ENCODE data around the gene AIF1L.

AIF1L gene

DNA sequence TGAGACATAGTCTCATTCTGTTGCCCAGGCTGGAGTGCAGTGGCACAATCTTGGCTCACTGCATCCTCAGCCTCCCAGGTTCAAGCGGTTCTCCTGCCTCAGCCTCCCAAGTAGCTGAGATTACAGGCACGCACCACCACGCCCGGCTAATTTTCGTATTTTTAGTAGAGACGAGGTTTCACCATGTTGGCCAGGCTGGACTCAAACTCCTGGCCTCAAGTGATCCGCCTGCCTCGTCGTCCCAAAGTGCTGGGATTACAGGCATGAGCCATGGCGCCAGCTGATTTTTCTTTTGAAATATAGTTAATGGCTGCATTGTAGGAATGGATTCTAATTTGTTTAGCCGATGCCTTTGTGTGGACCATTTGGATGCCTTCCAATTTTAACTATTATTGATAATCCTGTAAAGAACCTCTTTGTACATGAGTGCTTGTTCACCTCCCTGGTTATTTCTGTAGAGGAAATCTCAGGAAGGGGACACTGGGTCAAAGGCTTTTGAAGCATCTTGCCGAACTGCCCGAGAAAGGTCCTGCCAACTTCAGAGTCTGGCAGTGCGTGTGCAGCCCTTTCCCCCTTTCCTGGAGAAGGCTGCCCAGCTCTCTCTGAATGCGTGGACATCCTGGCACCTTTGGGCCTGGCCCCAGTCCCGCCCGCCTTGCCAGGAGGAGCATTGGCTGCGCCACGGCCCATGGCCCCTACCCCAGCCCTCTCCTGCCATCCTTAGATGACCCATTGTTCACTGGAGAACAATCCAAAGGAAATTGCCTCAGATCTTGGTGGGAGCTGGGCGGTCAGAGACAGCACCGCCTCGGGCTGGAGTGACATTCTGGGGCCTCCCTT lies 20.2 kb downstream of the AIF1L start:
- peak overlapping the region in 2 of 21 experiments; percentile 30 to 60 for H3K27ac ChIP-seq
- H3K4me3 ChIP-seq = no peak overlapping the region

DNA sequence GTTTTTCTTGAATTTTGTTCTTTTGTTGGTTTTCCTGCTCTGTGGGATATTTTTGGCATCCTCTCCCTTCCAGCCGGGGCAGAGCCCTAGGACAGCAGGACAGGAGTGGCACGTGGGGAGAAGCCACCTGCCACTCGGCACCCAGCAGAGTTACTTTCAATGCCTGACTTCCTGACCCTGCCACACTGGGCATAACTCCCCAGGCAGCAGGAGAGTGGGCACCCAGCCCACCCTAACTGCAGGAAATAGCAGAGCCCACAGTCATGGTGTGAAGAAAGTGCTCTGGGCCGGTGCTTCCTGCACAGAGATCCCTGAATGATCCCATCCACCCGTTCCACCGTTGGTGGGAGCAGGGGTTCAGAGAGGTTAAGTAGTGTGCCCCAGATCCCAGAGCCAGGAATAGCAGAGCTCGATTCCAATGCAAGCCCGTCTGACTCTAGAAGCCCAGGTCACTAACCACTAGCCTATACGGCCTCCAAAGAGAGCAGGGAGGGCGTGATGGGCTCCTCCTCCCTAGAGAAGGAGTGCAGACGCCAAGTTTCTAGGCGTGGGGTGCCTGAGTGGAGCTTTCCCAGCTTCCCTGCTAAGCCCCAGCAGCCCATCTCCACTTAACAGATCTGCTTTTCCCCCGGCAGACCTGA lies 20.9 kb downstream of the AIF1L start:
- H3K27ac ChIP-seq = peak overlapping the region in 4 of 21 experiments; percentile 3 to 60 (median 42)
- no peak overlapping the region for H3K4me3 ChIP-seq

GRCh38 chr9:131117762-131118145 lies 21.4 kb downstream of the AIF1L start:
- Histone ChIP-seq H3K27ac (peak overlapping the region in 3 of 21 experiments; percentile 30 to 60 (median 54)), H3K4me3 (no peak overlapping the region)

- Histone ChIP-seq H3K27ac (no peak overlapping the region), H3K4me3 (no peak overlapping the region)
Measured at GRCh38 chr9:131119600-131119999, 23.3 kb downstream of the AIF1L start.

- no peak overlapping the region for H3K27ac ChIP-seq
- no peak overlapping the region for H3K4me3 ChIP-seq
Measured at GRCh38 chr9:131120620-131121228, 24.4 kb downstream of the AIF1L start.

DNA sequence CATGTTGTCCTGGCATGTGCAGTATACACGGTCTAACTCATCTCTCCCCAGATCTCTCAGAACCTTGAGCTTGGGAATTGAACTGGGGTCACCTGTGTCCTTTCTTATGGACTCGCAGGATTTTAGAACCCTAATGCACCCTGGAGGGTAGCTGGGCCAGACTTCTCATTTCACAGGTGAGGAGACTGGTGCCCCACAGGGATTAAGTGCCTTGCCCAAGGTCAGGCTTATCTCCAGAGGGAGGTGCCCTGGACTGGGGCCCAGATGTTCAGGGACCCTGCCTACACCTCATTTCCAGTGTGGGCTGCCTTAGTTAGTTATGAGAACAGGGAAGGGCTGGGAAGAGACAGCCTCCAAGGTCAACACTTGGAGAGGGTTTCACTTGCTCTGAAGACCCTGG lies 25.0 kb downstream of the AIF1L start:
- H3K27ac ChIP-seq = no peak overlapping the region
- H3K4me3 ChIP-seq = no peak overlapping the region

GRCh38 chr9:131122158-131122557 lies 25.8 kb downstream of the AIF1L start:
- Histone ChIP-seq H3K4me3 (no peak overlapping the region), H3K27ac (no peak overlapping the region)

GRCh38 chr9:131125038-131125287 lies 28.6 kb downstream of the AIF1L start:
- peak overlapping the region; percentile 71 to 95 (median 89) for H3K4me3 ChIP-seq
- H3K27ac ChIP-seq = peak overlapping the region in 19 of 21 experiments; percentile 67 to 95 (median 86)

- Histone ChIP-seq H3K27ac (peak within 1 kb of the TSS; percentile 64 to 95 (median 86)), H3K4me3 (peak within 1 kb of the TSS; percentile 71 to 95 (median 89))
Measured at GRCh38 chr9:131125288-131126058, 29.1 kb downstream of the AIF1L start, which contains the start of gene NUP214. NUP214 (plus strand) TSS chr9:131125586; CDS start chr9:131125705, 119 bp downstream.

DNA sequence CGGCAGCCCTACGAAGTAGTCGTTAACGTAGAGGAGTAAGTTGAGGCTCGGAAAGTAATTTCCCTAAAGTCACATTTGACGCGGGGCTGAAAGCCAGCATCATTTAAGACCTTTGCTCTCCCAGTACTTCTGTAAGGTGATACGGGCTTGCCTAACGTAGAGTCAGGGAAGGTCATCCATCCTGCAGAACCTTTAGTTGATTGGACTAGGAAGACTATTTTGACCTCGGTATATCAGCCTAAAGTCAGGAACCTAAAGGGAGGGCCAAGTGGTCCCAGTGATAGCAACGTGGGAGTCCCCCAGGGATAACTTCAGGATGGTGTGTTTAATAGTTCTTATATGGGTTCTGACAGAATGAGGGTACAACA lies 29.7 kb downstream of the AIF1L start:
- peak overlapping the region in 20 of 21 experiments; percentile 75 to 95 (median 86) for H3K27ac ChIP-seq

GRCh38 chr9:131129183-131129582 lies 32.9 kb downstream of the AIF1L start:
- no peak overlapping the region for H3K27ac ChIP-seq
- H3K4me3 ChIP-seq = no peak overlapping the region

More for the DNA sequence above, 29.7 kb downstream of the AIF1L start:
- H3K4me3 ChIP-seq = peak overlapping the region; percentile 71 to 95 (median 89)

- no peak overlapping the region for H3K4me3 ChIP-seq
- H3K27ac ChIP-seq = no peak overlapping the region
Measured at GRCh38 chr9:131138676-131139075, 42.3 kb downstream of the AIF1L start.

GRCh38 chr9:131140112-131140511 lies 43.8 kb downstream of the AIF1L start:
- no peak overlapping the region for H3K27ac ChIP-seq
- no peak overlapping the region for H3K4me3 ChIP-seq

DNA sequence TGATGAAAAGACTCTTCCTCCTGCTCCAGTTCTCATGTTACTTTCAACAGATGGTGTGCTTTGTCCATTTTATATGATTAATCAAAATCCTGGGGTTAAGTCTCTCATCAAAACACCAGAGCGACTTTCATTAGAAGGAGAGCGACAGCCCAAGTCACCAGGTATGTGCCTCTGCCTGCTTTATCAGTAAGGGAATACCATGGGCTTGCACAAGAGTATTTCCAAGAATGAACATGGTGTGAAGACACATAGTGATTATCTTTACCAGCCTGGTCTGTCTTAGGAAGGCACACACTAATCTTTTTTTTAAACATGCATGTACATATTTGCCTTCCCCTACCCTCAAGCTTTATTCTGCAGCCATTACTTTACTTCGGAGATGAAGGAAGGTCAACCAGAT lies 44.2 kb downstream of the AIF1L start:
- Histone ChIP-seq H3K4me3 (no peak overlapping the region), H3K27ac (no peak overlapping the region)

DNA sequence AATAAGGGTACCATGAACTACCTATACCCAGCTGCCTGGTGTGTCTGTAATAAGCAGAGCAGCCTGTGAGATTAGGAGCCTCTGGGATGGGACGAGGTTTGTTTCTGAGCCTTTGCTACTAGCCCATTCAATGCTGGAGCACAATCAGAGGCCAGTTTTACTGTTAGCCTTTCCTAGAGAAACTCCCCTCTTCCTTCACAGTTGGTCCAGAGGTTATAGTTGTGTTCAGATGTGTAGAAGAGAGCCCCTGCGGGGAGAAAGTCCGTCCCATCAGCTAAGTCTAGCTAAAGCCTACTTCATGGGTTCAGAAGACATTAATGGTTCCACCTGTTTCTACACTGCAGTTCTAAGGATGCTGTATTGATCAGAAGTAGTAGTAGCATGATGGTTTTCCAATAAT lies 45.8 kb downstream of the AIF1L start:
- H3K27ac ChIP-seq = no peak overlapping the region
- H3K4me3 ChIP-seq = no peak overlapping the region

DNA sequence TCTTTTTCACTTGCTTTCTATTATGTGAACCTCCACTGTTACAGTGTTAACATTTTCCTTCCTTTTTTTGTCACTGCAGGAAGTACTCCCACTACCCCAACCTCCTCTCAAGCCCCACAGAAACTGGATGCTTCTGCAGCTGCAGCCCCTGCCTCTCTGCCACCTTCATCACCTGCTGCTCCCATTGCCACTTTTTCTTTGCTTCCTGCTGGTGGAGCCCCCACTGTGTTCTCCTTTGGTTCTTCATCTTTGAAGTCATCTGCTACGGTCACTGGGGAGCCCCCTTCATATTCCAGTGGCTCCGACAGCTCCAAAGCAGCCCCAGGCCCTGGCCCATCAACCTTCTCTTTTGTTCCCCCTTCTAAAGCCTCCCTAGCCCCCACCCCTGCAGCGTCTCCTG lies 47.9 kb downstream of the AIF1L start:
- Histone ChIP-seq H3K27ac (no peak overlapping the region), H3K4me3 (no peak overlapping the region)

- Histone ChIP-seq H3K4me3 (no peak overlapping the region), H3K27ac (no peak overlapping the region)
Measured at GRCh38 chr9:131145245-131145644, 48.9 kb downstream of the AIF1L start.

GRCh38 chr9:131146186-131146585 lies 49.9 kb downstream of the AIF1L start:
- Histone ChIP-seq H3K4me3 (no peak overlapping the region), H3K27ac (no peak overlapping the region)

GRCh38 chr9:131148276-131148675 lies 51.9 kb downstream of the AIF1L start:
- no peak overlapping the region for H3K27ac ChIP-seq
- H3K4me3 ChIP-seq = no peak overlapping the region

- no peak overlapping the region for H3K4me3 ChIP-seq
- H3K27ac ChIP-seq = no peak overlapping the region
Measured at GRCh38 chr9:131148966-131149687, 52.8 kb downstream of the AIF1L start.

All from skin epidermis (tissue), 12 donors.